PFSK-1 (cell line): Measurements from ENCODE around the gene ARGLU1.

Experiments
- FOXP2 ChIP-seq: optimal IDR thresholded peaks from 2 replicates; pipeline ENCODE3; 2011; ENCODE audit warnings: borderline replicate concordance, control low read depth, inconsistent platforms; ENCODE audit not compliant: insufficient read depth; ENCODE audit errors: extremely low read length, extremely low read depth
- POLR2AphosphoS5 ChIP-seq: IDR thresholded peaks from 2 replicates; pipeline ENCODE4 v1.6.1; 2012; ENCODE audit warnings: low read depth, mild to moderate bottlenecking, control low read depth, low read length, moderate library complexity
- SIN3A ChIP-seq: IDR thresholded peaks from 2 replicates; pipeline ENCODE4 v1.6.1; 2012; ENCODE audit warnings: mild to moderate bottlenecking, low read length, moderate library complexity, borderline replicate concordance; ENCODE audit not compliant: insufficient read depth
- TAF1 ChIP-seq: IDR thresholded peaks from 2 replicates; pipeline ENCODE4 v1.6.1; 2012; ENCODE audit warnings: low read length, control low read depth, borderline replicate concordance; ENCODE audit not compliant: insufficient read depth
- TF ChIP-seq, protein P1 (sequence below), 2 experiments: IDR thresholded peaks; 2 replicates each; pipeline versions ENCODE4 v1.6.1 to v1.8.0; 2011 to 2012; ENCODE audit warnings: low read depth in 2 of 2, low read length in 2 of 2, control low read depth in 1 of 2, inconsistent platforms in 1 of 2, mild to moderate bottlenecking in 1 of 2, moderate library complexity in 1 of 2; ENCODE audit not compliant: insufficient read depth in 1 of 2

The ARGLU1 gene

DNA sequence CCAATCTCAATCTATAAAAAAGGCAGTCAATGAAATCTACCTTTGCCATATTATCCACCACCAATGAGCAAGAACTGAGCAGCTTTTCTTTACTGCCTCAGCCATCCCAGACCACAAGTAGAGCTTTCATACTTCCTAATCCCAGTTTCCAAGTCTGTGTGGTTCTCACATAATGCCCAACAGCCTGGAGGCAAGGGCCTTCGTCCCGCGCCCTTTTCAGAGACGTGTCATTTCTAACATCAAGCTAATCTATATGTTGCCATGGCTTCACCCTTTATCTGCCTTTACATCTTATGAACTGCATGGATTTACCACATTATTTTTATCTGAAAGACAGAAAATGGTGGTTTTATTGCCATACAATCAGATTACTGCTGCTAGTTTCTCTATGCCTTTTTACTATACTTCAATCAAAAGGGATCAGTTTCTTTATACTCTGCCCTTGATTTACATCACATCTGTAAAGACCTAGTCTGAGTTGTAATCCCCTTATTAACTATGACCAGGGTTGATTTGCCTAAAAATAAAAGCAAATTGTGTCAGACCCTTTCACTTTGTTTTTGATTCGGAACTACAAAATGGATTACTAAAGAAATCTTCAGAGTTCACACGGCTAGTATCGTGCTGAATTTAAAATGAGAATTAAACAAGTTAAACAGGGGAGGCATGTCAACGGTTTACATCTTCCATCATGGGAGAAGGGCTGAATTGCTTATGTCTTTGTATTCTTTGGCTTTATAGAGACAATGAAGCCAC is 38.3 kb downstream of the ARGLU1 start:
- TF ChIP-seq, protein P1, sequence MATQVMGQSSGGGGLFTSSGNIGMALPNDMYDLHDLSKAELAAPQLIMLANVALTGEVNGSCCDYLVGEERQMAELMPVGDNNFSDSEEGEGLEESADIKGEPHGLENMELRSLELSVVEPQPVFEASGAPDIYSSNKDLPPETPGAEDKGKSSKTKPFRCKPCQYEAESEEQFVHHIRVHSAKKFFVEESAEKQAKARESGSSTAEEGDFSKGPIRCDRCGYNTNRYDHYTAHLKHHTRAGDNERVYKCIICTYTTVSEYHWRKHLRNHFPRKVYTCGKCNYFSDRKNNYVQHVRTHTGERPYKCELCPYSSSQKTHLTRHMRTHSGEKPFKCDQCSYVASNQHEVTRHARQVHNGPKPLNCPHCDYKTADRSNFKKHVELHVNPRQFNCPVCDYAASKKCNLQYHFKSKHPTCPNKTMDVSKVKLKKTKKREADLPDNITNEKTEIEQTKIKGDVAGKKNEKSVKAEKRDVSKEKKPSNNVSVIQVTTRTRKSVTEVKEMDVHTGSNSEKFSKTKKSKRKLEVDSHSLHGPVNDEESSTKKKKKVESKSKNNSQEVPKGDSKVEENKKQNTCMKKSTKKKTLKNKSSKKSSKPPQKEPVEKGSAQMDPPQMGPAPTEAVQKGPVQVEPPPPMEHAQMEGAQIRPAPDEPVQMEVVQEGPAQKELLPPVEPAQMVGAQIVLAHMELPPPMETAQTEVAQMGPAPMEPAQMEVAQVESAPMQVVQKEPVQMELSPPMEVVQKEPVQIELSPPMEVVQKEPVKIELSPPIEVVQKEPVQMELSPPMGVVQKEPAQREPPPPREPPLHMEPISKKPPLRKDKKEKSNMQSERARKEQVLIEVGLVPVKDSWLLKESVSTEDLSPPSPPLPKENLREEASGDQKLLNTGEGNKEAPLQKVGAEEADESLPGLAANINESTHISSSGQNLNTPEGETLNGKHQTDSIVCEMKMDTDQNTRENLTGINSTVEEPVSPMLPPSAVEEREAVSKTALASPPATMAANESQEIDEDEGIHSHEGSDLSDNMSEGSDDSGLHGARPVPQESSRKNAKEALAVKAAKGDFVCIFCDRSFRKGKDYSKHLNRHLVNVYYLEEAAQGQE (IDR thresholded peaks at IDR 0.05; ENCODE audit: insufficient read depth in 1 of 2, low read depth in 2 of 2, low read length in 2 of 2), result no peak
- TF ChIP-seq SIN3A (no peak), TAF1 (no peak)

DNA sequence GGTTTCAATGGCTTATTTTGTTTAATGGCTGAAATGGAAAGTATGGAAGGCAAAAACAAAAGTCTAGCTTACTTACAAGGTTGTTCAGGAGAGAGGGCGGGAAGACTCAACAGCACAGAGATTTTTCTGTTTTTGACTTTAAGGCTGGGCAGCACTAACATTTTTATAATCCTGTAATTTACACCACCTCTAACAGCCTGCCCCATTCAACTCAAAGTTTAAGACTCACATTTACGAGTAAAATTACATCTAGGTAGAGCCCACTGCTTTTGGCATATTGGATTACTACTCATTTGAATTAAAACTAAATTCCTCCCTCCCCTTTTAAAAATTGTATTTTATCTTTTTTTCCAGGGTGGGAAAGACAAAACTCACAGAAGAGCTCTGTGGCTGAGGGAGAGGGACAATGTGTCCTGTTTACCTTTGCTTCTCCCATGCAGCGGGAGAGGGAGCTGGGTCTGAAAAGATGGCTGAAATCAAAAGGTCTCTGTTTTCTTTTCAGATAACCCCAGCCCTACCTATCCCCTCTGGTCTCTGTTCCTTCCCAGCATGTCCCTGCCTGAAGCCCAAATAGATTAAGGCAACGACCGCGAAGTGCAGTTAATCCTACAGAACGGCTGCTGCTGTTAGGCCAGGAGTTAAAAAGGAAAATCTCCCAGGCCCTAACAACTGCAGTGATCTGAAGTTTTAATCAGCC is 39.1 kb downstream of the ARGLU1 start:
- no peak for TF ChIP-seq TAF1
- TF ChIP-seq SIN3A, result no peak
- no peak for TF ChIP-seq POLR2AphosphoS5
- TF ChIP-seq, protein P1 (IDR thresholded peaks at IDR 0.05; ENCODE audit: insufficient read depth in 1 of 2, low read depth in 2 of 2, low read length in 2 of 2), result no peak

DNA sequence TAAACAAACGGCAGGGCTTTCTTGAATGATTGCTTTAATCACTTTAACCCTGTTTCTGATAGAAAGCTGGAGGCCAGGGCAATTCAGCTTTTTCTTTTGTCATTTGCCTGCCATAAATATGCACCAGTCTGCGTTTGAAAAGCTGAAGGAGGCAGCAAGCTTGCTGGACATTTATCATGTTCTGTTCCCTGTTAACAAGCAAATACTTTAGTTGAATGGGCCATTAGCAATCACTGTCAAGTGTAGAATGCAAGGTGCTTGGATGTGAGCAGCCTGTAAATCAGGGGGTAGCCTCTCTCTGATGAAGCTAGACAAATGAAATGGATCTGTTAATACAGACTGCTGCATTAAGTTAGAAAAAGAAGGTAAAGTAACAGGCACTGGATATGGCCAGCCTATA is 40.1 kb downstream of the ARGLU1 start:
- TF ChIP-seq POLR2AphosphoS5 (no peak), SIN3A (no peak), FOXP2 (no peak), TAF1 (no peak)
- TF ChIP-seq, protein P1 (IDR thresholded peaks at IDR 0.05; ENCODE audit: insufficient read depth in 1 of 2, low read depth in 2 of 2, low read length in 2 of 2), result no peak

DNA sequence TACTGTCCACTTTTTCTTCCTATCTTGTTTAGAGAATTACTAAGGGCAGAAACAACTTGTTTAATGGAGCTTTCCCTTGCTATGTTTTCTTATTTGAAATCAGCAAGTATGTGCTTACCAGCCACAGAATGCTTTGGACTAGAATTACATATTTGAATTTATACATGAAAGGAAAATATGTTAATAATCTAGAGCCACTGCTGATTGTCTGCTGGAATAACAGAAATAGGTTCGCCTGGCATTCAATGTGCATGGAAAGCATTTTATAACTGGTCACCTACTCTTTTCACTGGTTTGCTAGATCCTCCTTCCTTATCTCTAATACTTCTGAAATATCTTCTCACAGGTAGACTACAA is 40.5 kb downstream of the ARGLU1 start:
- TF ChIP-seq POLR2AphosphoS5 (no peak), TAF1 (no peak), FOXP2 (no peak)

DNA sequence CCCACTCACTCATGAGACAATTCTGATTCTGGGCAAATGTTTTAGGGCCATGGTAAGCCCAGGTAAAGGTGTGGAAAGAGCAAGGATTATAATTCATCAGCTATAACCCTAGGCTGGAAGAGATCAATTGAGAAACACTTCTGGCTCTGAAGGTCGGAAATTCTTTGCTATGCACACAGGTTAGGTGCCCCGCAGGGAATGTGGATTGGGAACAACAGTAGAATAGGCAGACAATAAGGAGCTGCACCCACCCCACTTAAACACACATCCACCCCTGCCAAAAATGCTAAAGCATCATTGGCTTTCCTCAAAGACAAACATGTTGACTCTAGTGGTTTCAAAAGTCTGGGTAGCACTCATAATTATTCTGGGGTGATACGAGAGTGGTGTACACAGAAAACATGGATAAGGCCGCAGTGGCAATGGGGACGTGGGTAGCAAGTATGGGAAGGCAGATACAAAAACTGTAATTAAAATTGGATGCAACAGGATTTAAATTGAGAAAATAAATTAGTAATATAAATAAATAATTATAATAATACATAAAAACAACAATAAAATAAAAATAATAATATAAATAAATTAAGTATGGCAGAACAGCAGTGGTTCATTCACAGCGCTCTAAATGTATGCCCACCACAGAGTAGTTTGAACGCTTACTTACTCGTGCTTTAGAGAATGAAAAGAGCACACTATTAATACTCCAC is 41.0 kb downstream of the ARGLU1 start:
- TF ChIP-seq SIN3A, result no peak
- no peak for TF ChIP-seq TAF1
- TF ChIP-seq POLR2AphosphoS5, result no peak
- no peak for TF ChIP-seq FOXP2
- TF ChIP-seq, protein P1 (IDR thresholded peaks at IDR 0.05; ENCODE audit: insufficient read depth in 1 of 2, low read depth in 2 of 2, low read length in 2 of 2), result no peak
